ENCODE data around the gene NOSIP.
A peak's percentile ranks its signal among the peaks of the same experiment; 100 is the strongest.

NOSIP gene

DNA sequence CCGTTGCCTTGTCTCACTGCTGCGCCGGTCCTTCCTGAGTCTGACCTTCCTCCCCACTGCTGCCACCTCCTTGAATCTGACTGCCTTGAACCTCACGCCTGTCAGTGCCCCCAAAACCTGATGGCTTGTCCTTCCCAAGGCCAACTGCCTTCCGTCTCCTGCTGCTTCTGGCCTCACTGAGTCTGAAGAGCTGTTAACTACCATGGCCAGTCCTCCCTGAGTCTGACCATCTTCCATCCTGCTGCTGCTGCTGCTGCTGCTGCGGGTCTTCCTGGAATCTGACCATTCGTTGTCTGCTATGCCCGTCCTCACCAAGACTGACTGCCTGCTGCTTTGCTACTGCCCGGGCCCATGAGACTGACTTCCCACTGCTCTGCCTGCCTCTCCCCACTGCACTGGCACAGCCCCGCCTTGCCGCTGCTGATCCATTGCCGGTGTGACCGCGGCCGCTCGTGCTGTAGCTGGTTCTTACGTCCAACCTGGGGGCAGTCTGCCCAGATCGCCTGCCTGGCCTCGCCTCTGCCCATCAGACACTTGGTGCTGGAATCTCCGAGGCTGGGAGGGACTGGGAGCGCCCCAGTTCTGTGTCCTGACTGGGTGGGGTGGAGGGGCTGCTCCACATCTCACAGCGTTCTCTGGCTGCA, 55.4 kb downstream of the NOSIP start:
- TF ChIP-seq, protein P1, sequence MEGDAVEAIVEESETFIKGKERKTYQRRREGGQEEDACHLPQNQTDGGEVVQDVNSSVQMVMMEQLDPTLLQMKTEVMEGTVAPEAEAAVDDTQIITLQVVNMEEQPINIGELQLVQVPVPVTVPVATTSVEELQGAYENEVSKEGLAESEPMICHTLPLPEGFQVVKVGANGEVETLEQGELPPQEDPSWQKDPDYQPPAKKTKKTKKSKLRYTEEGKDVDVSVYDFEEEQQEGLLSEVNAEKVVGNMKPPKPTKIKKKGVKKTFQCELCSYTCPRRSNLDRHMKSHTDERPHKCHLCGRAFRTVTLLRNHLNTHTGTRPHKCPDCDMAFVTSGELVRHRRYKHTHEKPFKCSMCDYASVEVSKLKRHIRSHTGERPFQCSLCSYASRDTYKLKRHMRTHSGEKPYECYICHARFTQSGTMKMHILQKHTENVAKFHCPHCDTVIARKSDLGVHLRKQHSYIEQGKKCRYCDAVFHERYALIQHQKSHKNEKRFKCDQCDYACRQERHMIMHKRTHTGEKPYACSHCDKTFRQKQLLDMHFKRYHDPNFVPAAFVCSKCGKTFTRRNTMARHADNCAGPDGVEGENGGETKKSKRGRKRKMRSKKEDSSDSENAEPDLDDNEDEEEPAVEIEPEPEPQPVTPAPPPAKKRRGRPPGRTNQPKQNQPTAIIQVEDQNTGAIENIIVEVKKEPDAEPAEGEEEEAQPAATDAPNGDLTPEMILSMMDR (IDR thresholded peaks at IDR 0.05; ENCODE audit: insufficient read depth, low read depth, low read length, missing control alignments), result no peak
- H3K4me3 ChIP-seq (ENCODE audit: low read length), result no peak overlapping the region
- no peak for DNase-seq (ENCODE audit: low read depth)

DNA sequence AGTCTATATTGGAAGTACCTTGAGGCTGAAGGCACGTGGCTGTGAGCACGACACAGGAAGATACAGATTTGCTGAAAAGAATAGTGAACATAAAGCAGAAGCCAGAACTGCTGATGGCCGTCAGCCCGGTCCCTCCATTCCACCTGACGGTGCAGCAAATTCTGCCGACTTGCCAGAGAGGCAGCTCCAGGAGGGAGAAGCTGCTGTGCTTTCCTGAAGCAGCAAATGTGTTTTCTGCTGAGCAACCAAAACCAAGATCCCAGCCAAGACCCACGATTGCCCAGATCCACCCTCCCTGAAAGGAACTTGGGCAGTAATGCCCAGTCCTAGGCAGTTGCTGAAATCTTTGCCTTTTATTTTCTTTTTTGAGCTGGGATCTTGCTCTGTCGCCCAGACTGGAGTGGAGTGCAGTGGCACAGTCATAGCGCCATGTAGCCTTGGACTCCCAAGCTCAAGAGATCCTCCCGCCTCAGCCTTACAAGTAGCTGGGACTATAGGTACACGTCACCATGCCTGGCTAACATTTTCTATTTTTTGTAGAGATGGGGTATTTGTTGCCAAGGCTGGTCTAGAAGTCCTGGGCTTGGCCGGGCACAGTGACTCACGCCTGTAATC, 59.5 kb downstream of the NOSIP start:
- TF ChIP-seq, protein P1 (IDR thresholded peaks at IDR 0.05; ENCODE audit: insufficient read depth, low read depth, low read length, missing control alignments), result no peak
- no peak for DNase-seq (ENCODE audit: low read depth)

DNA sequence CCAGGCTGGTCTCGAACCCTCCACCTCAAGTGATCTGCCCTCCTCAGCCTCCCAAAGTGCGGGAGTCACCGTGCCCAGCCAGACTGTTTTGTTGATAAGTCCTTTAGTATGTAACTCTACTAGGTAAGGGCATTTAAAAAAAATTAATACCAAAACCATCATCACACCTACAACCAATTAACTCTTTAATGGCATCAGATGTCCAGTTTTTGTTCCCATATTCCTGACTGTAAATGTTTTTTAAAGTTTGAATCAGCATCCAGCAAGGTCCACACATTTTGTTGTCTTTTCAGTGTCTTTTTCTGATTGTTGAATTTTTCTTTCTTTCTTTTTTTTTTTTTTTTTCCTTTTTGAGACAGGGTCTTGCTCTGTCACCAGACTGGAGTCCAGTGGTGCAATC, 62.3 kb downstream of the NOSIP start:
- no peak for DNase-seq (ENCODE audit: low read depth)
- H3K4me3 ChIP-seq (ENCODE audit: low read length), result no peak overlapping the region
- TF ChIP-seq, protein P1 (IDR thresholded peaks at IDR 0.05; ENCODE audit: insufficient read depth, low read depth, low read length, missing control alignments), result no peak

More for the DNA sequence above, 59.5 kb downstream of the NOSIP start:
- no peak overlapping the region for H3K4me3 ChIP-seq (ENCODE audit: low read length)

DNA sequence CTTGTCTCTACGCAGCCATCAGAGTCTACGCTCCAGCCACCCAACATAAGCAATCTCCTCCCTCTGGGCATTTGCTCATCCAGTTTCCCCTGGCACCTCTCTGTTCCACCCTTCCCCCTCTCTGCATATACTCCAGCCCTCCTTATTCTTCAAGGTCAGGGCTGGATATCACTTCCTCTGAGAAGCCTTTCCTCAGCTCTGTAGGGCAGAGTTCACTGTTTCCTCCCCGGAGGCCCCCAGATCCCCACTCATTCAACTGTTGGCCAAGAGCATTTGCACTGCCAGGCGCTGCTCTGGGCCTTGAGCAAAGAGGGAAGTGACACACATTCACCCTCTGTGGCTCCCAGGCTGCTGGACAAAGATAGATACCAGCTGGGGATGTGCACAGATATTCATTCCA, 64.6 kb downstream of the NOSIP start:
- DNase-seq (ENCODE audit: low read depth), result no peak
- TF ChIP-seq, protein P1 (IDR thresholded peaks at IDR 0.05; ENCODE audit: insufficient read depth, low read depth, low read length, missing control alignments), result no peak
- no peak overlapping the region for H3K4me3 ChIP-seq (ENCODE audit: low read length)

DNA sequence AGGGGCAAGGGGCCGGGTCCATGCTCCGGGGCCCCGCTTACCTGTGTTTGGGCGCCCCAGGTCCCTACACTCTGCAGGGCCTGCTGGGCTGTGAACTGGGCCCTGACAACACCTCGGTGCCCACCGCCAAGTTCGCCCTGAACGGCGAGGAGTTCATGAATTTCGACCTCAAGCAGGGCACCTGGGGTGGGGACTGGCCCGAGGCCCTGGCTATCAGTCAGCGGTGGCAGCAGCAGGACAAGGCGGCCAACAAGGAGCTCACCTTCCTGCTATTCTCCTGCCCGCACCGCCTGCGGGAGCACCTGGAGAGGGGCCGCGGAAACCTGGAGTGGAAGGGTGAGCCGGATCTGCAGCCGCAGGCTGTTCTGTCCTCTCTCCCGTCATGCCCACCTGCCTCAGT, 66.2 kb downstream of the NOSIP start:
- DNase-seq (ENCODE audit: low read depth), result no peak
- TF ChIP-seq, protein P1 (IDR thresholded peaks at IDR 0.05; ENCODE audit: insufficient read depth, low read depth, low read length, missing control alignments), result no peak
- H3K4me3 ChIP-seq (ENCODE audit: low read length), result no peak overlapping the region

DNA sequence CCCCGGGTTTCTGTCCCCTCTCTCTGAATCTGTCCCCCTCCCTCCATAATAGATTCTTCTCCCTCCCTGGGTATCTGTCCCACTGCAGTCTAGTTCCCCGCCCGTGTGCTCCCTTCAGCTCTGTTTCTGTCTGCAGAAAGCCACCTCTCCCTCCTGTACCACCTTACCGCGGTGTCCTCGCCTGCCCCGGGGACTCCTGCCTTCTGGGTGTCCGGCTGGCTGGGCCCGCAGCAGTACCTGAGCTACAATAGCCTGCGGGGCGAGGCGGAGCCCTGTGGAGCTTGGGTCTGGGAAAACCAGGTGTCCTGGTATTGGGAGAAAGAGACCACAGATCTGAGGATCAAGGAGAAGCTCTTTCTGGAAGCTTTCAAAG, 66.6 kb downstream of the NOSIP start:
- TF ChIP-seq, protein P1 (IDR thresholded peaks at IDR 0.05; ENCODE audit: insufficient read depth, low read depth, low read length, missing control alignments), result no peak
- DNase-seq (ENCODE audit: low read depth), result no peak
- H3K4me3 ChIP-seq (ENCODE audit: low read length), result peak overlapping the region; percentile 43

Measured in epithelial cell of esophagus (primary cell).